Ishikawa (cell line): ENCODE results near the gene ZEB2.

Source experiments
- CEBPB ChIP-seq: IDR thresholded peaks from 2 replicates; pipeline ENCODE4 v1.6.1; 2012
- CREB1 ChIP-seq: IDR thresholded peaks from 2 replicates; pipeline ENCODE4 v1.6.1; 2012; ENCODE audit warnings: low read depth
- EGR1 ChIP-seq: IDR thresholded peaks from 2 replicates; pipeline ENCODE4 v1.6.1; 2012
- EP300 ChIP-seq: IDR thresholded peaks from 2 replicates; pipeline ENCODE4 v1.6.1; 2012; ENCODE audit warnings: borderline replicate concordance
- FOXM1 ChIP-seq: IDR thresholded peaks from 2 replicates; pipeline ENCODE4 v1.6.1; 2012; ENCODE audit warnings: low read depth, borderline replicate concordance
- MAX ChIP-seq: IDR thresholded peaks from 2 replicates; pipeline ENCODE4 v1.6.1; 2012
- NFIC ChIP-seq: IDR thresholded peaks from 2 replicates; pipeline ENCODE4 v1.6.1; 2012
- RAD21 ChIP-seq: IDR thresholded peaks from 2 replicates; pipeline ENCODE4 v1.6.1; 2012; ENCODE audit warnings: low read depth
- REST ChIP-seq: IDR thresholded peaks from 2 replicates; pipeline ENCODE4 v1.6.1; 2012; ENCODE audit warnings: low read depth, mild to moderate bottlenecking
- TAF1 ChIP-seq: IDR thresholded peaks from 2 replicates; pipeline ENCODE4 v1.6.1; 2012; ENCODE audit warnings: low read depth, mild to moderate bottlenecking
- TCF12 ChIP-seq: IDR thresholded peaks from 2 replicates; pipeline ENCODE4 v1.6.1; 2012; ENCODE audit warnings: low read depth
- TEAD4 ChIP-seq: IDR thresholded peaks from 2 replicates; pipeline ENCODE4 v1.6.1; 2012
- USF1 ChIP-seq: IDR thresholded peaks from 2 replicates; pipeline ENCODE4 v1.6.1; 2012
- YY1 ChIP-seq: IDR thresholded peaks from 2 replicates; pipeline ENCODE4 v1.6.1; 2012; ENCODE audit warnings: low read depth
- ZBTB7A ChIP-seq: IDR thresholded peaks from 2 replicates; pipeline ENCODE4 v1.6.1; 2012; ENCODE audit warnings: low read depth

The ZEB2 gene

GRCh38 chr2:144526831-144527230, 6.9 kb upstream of the ZEB2 start:
- TF ChIP-seq RAD21, result no peak
- no peak for TF ChIP-seq USF1

GRCh38 chr2:144524118-144525009, 4.4 kb upstream of the ZEB2 start:
- no peak for TF ChIP-seq FOXM1
- TF ChIP-seq REST, result no peak
- TF ChIP-seq TCF12, result no peak
- TF ChIP-seq ZBTB7A, result no peak
- TF ChIP-seq NFIC, result no peak
- no peak for TF ChIP-seq EGR1
- no peak for TF ChIP-seq CEBPB
- no peak for TF ChIP-seq EP300
- no peak for TF ChIP-seq RAD21
- no peak for TF ChIP-seq USF1

GRCh38 chr2:144523596-144524117, 3.7 kb upstream of the ZEB2 start:
- TF ChIP-seq YY1 (no peak), CREB1 (no peak), RAD21 (no peak), EGR1 (no peak), REST (no peak)

GRCh38 chr2:144522897-144523595, 3.1 kb upstream of the ZEB2 start:
- TF ChIP-seq TEAD4 (no peak), CREB1 (no peak), REST (no peak), NFIC (no peak), EGR1 (no peak), USF1 (no peak), EP300 (no peak), ZBTB7A (no peak), TAF1 (no peak), CEBPB (no peak), MAX (no peak), TCF12 (no peak), YY1 (no peak), FOXM1 (no peak), RAD21 (no peak)
